Stimulated activated CD4-positive, alpha-beta T cell treated with anti-CD3 and anti-CD28 coated beads, Interleukin-12 subunit alpha, Interleukin-12 subunit beta, amount 100 ng/mL, for 24 hours (primary cell): ENCODE results near the gene ZNF831.
A peak's percentile ranks its signal among the peaks of the same experiment; 100 is the strongest.

Source experiments
- DNase-seq, 2 experiments: peaks; one replicate each; pipeline ENCODE4 v3.0.0-alpha.2; 2020; ENCODE audit warnings: low read depth in 2 of 2

Gene ZNF831

GRCh38 chr20:59141818-59142581, 21.6 kb upstream of the ZNF831 start:
- no peak for DNase-seq

DNA sequence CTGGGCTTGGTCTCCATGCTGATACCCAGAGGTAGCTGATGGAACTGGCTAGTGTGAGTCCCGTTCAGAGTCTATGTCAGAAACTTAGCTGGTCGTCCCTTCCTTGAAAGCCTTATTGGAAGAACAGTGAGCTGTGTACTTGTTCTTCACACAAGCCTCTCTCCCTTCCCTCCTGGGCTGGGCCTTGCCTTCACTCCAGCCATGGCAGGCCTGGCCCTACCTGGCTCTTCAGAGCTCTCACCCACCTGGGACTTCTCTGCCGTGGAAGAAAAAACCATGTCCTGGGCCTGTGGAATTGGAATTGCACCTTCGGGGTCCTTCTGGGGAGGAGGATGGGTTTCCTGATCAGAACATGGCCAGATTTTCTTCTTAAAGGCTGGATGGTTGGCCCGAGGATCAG, 20.3 kb upstream of the ZNF831 start:
- no peak for DNase-seq

- peak in 1 of 2 experiments; percentile 37 for DNase-seq
Observed at GRCh38 chr20:59144179-59144830, 19.3 kb upstream of the ZNF831 start.

- DNase-seq, result no peak
Observed at GRCh38 chr20:59144831-59145196, 18.8 kb upstream of the ZNF831 start.

- DNase-seq, result no peak
Observed at GRCh38 chr20:59145247-59145923, 18.2 kb upstream of the ZNF831 start.

GRCh38 chr20:59145924-59146779, 17.5 kb upstream of the ZNF831 start:
- peak; percentile 54 to 61 for DNase-seq

DNA sequence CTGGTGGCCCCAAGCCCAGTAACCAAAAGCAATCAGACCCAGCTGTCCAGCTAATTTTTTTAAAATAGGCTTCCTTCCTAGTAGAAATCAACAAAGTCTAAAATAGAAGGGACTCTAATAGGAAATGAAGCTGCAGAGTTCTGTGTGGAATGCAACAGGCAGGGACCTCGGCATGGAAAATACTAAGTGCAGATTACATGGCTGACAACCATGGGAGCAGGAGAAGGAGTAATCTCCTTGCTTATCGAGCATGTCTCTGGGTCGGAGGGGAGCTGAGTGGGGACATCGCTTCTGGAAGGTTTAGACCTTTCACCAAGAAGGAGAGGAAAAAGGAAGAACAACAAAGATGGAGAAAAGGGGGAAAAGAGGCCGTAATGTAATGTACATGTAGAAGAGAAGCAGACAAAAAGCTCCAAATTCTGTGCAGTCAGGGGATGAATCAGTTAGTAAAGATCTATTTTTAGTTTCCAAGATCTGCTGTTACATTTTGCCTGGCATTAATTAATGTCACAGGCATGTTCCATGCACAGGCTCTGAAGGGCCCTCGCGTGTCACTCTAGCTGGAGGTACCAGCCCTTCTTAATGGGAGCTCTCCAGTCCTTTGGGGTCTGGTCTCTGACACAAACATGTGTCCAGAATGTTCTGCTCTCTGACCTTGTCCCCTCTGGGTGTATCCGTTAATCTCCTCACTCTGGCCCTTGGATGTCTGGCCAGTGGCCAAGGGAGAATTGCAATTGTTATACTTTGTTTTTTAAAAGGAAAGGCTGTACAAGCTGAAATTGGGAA, 16.6 kb upstream of the ZNF831 start:
- no peak for DNase-seq

- DNase-seq, result no peak
Observed at GRCh38 chr20:59147586-59147985, 16.0 kb upstream of the ZNF831 start.

DNA sequence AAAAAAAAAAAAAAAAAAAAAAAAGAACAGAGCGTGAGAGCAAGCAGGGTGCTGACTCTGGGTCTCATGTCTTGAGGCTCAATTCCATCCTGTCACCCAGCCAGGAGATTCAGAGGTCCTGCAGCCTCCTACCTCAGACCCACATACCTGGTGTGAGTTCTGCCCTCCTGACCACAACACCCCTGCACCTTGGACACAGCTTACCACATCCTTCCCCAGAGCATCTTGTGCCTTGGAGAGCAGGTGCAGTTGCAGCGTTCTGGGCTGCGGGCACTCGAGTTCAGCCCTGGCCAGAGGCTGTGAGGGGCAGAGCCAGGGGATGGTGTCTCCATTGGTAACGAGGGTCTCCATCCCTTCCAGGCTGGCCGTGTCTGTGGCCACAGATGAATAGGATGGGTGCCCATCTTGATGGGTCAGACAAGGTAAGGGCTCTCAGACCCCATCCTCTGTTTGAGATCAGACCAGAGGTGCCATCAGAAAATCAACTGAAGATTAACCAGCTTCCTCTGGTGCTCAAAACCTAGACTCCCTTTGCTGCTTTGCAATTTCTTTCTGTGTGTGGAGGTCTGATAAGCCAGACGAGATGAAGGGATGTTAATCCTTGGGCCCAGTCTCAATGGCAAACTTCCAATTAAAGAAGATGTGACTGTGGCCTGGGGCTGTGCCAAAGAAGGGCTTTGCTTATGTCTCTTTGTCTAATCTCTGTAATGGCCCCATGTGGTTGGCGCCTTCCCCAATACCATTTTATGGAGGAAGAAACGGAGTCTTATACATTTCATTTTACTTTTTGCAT, 14.7 kb upstream of the ZNF831 start:
- no peak for DNase-seq

GRCh38 chr20:59149678-59150504, 13.7 kb upstream of the ZNF831 start:
- DNase-seq, result peak in 1 of 2 experiments; percentile 41

- DNase-seq, result no peak
Observed at GRCh38 chr20:59150821-59151251, 12.8 kb upstream of the ZNF831 start.

GRCh38 chr20:59151391-59151790, 12.2 kb upstream of the ZNF831 start:
- no peak for DNase-seq

GRCh38 chr20:59151820-59152219, 11.8 kb upstream of the ZNF831 start:
- no peak for DNase-seq

DNA sequence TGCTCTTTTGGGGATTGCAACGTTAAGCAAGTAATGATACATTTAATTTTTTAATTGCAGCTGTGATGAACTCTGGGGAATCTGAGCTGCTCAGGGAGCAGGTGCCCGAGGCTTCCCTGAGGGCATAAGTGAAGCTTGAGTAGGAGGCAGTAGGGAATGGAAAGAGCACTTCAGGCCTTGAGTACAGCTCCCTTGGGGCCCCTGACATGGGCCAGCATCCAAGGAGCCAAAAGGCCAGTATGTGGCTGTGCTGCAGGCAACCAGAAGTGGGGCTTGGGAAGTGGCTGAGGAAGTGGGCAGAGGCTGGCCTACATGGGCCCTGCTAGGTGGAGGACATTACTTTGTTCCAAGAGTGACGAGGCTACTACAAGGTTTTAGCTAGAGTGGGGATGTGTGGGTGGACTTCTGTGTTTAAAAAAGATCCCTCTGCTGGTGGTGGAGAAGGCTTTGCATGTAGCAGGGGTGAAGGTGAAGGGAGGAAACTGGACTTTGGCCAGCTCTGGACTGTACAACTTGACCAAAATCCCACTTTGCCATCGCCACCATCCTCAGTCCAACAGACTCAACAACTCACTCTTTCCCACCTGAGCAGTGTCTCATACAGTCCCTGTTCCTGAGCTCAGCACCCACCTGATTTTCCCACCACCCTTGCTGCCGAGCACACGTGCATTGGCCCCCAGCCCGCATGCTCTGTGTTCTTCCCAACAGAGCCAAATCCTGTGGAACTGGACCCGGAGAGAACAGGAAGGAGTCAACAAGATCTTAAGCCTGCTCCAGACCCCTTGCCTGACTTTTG, 10.9 kb upstream of the ZNF831 start:
- DNase-seq, result no peak

DNA sequence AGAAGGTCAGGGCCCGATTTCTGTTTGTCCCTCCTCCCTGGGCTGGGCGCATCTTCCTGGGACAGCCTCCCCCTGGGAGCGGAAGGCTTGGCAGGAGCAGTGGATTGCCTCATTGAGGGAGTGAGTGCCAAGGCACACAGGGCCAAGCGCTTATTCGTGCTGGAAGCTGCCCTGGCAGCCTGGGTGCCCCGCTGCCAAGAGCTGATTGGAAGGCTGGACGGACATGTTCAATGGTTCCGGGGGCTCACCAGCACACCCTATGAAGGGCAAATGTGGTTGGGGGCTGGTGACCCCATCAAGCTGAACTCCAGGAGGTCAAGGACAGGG, 10.3 kb upstream of the ZNF831 start:
- DNase-seq, result no peak

- no peak for DNase-seq
Observed at GRCh38 chr20:59153832-59154231, 9.8 kb upstream of the ZNF831 start.

- no peak for DNase-seq
Observed at GRCh38 chr20:59154317-59155013, 9.2 kb upstream of the ZNF831 start.

GRCh38 chr20:59157064-59157463, 6.6 kb upstream of the ZNF831 start:
- DNase-seq, result no peak
